Measurements from ENCODE around the gene LGI1.

- TF ChIP-seq CTCF (IDR thresholded peaks at IDR 0.05; ENCODE audit: poor library complexity, severe bottlenecking) (no peak), TAF1 (IDR thresholded peaks at IDR 0.05; ENCODE audit: low read depth) (no peak)
These were observed 68.6 kb downstream of the LGI1 start for GRCh38 chr10:93826355-93826754.
